K562 (cell line): ENCODE results near the gene RDH14. TPM values are rescaled to one million over a fixed set of nuclear protein-coding genes. Genes with fewer than 3 reads are reported as not detected.

Experiments
- ADNP ChIP-seq: fragments of 200-800 bp; sonication (Bioruptor generic); IDR thresholded peaks from 2 replicates; pipeline ENCODE4 v1.6.1; 2016; ENCODE audit warnings: missing genetic modification characterization, missing compliant biosample characterization
- HNRNPL ChIP-seq: fragments of 200-400 bp; formaldehyde crosslinking; IDR thresholded peaks from 2 replicates; pipeline ENCODE4 v1.6.1; 2017; ENCODE audit warnings: low read depth, mild to moderate bottlenecking, low read length
- NR1H2 ChIP-seq: sonication (generic); formaldehyde crosslinking; IDR thresholded peaks from 2 replicates; pipeline ENCODE4 v1.4.0; 2020; ENCODE audit warnings: mild to moderate bottlenecking, missing genetic modification reagents
- NRF1 ChIP-seq, 2 experiments: fragments of 450-650 bp; IDR thresholded peaks in 1 of 2; conservative IDR thresholded peaks in 1 of 2; 2 replicates each; pipeline ENCODE4 v1.6.1; 2014; ENCODE audit warnings: mild to moderate bottlenecking in 2 of 2
- SIN3B ChIP-seq: fragments of 450-650 bp; IDR thresholded peaks from 2 replicates; pipeline ENCODE4 v1.6.1; 2017; ENCODE audit warnings: low read depth, mild to moderate bottlenecking, moderate library complexity
- SNRNP70 ChIP-seq: fragments of 200-400 bp; formaldehyde crosslinking; optimal IDR thresholded peaks from 2 replicates; pipeline ENCODE3; 2017; ENCODE audit warnings: low read depth, low read length
- STAG1 ChIP-seq: sonication (generic); formaldehyde crosslinking; IDR thresholded peaks from 2 replicates; pipeline ENCODE4 v1.5.0; 2020; ENCODE audit warnings: missing genetic modification reagents, borderline replicate concordance
- YY1 ChIP-seq, 3 experiments: IDR thresholded peaks; 2 replicates each; pipeline ENCODE4 v1.6.1; 2011; ENCODE audit warnings: low read length in 2 of 3, mild to moderate bottlenecking in 2 of 3, moderate library complexity in 2 of 3, borderline replicate concordance in 1 of 3, control low read depth in 1 of 3, low read depth in 1 of 3; ENCODE audit not compliant: insufficient read depth in 3 of 3, insufficient replicate concordance in 2 of 3, control insufficient read depth in 1 of 3, insufficient read length in 1 of 3; ENCODE audit errors: extremely low read depth in 1 of 3
- ZBED1 ChIP-seq: IDR thresholded peaks from 2 replicates; pipeline ENCODE4 v1.6.1; 2014
- ZNF217 ChIP-seq: sonication (generic); formaldehyde crosslinking; IDR thresholded peaks from 2 replicates; pipeline ENCODE4 v1.8.0; 2022; ENCODE audit warnings: mild to moderate bottlenecking, missing genetic modification reagents
- ZNF444 ChIP-seq: fragments of 250-450 bp; sonication (Bioruptor Pico); IDR thresholded peaks from 2 replicates; pipeline ENCODE4 v1.4.0; 2020; ENCODE audit warnings: mild to moderate bottlenecking, moderate library complexity
- ZNF778 ChIP-seq: fragments of 450-650 bp; formaldehyde crosslinking; IDR thresholded peaks from 2 replicates; pipeline ENCODE4 v1.4.0; 2020; ENCODE audit warnings: mild to moderate bottlenecking, moderate library complexity
- ZSCAN32 ChIP-seq: fragments of 450-650 bp; formaldehyde crosslinking; IDR thresholded peaks from 2 replicates; pipeline ENCODE4 v1.4.0; 2020; ENCODE audit warnings: mild to moderate bottlenecking, moderate library complexity
- polyA plus RNA-seq, 8 experiments: library from polyadenylated mRNA; depleted of rRNA in 4 of 8; stranded (reverse) in 5 of 8; unstranded in 3 of 8; fragments of >200 nt; fragmentation: Nextera tagmentation in 2 of 8; fragmentation: Illumina TruSeq in 1 of 8; extraction: Ambion mirVana in 2 of 8; extraction: Trizol in 1 of 8; gene quantifications; 2 replicates each; pipeline versions ENCODE4 v1.2.1 to v1.2.3, GENCODE V29; 2011 to 2014; ENCODE audit warnings: inconsistent platforms in 1 of 8, missing spikeins in 1 of 8
- total RNA-seq, 7 experiments: library from RNA; depleted of rRNA in 6 of 7; stranded (reverse); fragments of >200 nt in 6 of 7; fragmentation: Illumina TruSeq in 2 of 7; extraction: Trizol in 2 of 7; gene quantifications; 2 replicates each; pipeline versions ENCODE4 v1.2.1 to v1.2.3, GENCODE V29; 2011 to 2021; ENCODE audit warnings: low replicate concordance in 1 of 7
- TF ChIP-seq, protein P1 (sequence below): fragments of 450-650 bp; formaldehyde crosslinking; IDR thresholded peaks from 2 replicates; pipeline ENCODE4 v1.4.0; 2022; ENCODE audit warnings: missing genetic modification characterization
- TF ChIP-seq, protein P2 (sequence below): fragments of 450-650 bp; formaldehyde crosslinking; IDR thresholded peaks from 2 replicates; pipeline ENCODE4 v1.4.0; 2022; ENCODE audit warnings: mild to moderate bottlenecking, moderate library complexity
- TF ChIP-seq, protein P3 (sequence below): sonication (generic); formaldehyde crosslinking; IDR thresholded peaks from 2 replicates; pipeline ENCODE4 v1.8.0; 2022; ENCODE audit warnings: mild to moderate bottlenecking, missing genetic modification reagents
- TF ChIP-seq, protein P4 (sequence below): fragments of 250-450 bp; sonication (Bioruptor Pico); IDR thresholded peaks from 2 replicates; pipeline ENCODE4 v1.4.0; 2020; ENCODE audit warnings: mild to moderate bottlenecking, moderate library complexity
- TF ChIP-seq, protein P5 (sequence below): fragments of 200-800 bp; sonication (Bioruptor generic); IDR thresholded peaks from 2 replicates; pipeline ENCODE4 v1.6.1; 2017; ENCODE audit warnings: missing genetic modification characterization, missing compliant biosample characterization

The RDH14 gene
- total and polyA plus RNA-seq, 9 of the 15 experiments (the other 6 are each of a cell fraction or from before 2014, with no cell fraction given) = 6.7 to 26.2 (median 20.9) TPM

DNA sequence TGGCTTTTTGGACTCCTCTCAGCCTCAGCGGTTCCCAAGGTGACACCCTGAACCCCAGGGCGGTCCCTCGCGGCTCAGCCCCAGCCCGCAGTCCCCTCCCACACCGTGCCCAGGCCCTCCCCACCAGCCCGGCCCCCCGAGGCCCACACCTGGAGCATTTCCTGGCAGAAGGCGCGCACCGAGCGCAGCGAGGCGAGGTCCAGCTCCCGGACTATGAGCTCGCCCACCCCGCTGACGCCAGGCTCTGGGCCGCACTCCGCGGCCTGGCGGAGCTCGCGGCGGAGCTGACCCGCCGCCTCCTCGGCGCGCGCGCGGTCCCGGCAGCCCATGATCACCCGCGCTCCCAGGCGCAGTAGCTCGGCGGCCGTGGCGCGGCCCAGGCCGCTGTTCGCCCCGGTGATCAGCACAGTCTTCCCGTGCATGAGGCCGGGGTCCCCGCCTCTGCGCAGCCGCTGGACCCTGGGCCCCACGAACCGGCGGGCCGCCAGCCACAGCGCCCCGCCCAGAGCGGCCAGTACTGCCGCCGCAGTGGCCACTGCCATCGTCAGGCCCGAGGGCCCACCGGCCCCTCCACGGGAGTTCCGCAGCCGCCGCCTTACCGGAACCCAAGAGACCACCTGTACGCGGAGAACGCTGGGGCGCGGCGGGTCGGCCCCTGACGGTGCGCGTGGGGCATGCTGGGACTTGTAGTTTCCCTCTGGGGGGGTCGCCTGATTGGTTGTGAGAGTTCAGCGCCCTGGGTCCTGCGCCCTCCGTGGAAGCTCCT lies at the start of gene RDH14 (continued):
- TF ChIP-seq, protein P1, sequence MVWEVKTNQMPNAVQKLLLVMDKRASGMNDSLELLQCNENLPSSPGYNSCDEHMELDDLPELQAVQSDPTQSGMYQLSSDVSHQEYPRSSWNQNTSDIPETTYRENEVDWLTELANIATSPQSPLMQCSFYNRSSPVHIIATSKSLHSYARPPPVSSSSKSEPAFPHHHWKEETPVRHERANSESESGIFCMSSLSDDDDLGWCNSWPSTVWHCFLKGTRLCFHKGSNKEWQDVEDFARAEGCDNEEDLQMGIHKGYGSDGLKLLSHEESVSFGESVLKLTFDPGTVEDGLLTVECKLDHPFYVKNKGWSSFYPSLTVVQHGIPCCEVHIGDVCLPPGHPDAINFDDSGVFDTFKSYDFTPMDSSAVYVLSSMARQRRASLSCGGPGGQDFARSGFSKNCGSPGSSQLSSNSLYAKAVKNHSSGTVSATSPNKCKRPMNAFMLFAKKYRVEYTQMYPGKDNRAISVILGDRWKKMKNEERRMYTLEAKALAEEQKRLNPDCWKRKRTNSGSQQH (CRISPR knock-in tag) = no peak
- TF ChIP-seq, protein P2, sequence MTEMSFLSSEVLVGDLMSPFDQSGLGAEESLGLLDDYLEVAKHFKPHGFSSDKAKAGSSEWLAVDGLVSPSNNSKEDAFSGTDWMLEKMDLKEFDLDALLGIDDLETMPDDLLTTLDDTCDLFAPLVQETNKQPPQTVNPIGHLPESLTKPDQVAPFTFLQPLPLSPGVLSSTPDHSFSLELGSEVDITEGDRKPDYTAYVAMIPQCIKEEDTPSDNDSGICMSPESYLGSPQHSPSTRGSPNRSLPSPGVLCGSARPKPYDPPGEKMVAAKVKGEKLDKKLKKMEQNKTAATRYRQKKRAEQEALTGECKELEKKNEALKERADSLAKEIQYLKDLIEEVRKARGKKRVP (CRISPR knock-in tag) = no peak
- no peak for TF ChIP-seq ZSCAN32 (CRISPR knock-in tag)
- no peak for TF ChIP-seq STAG1
- 0 out of 2 replicates have a peak, but pooled peaks have one; percentile 30 for TF ChIP-seq HNRNPL
- TF ChIP-seq SIN3B = peak; percentile 53
- TF ChIP-seq NR1H2 (CRISPR knock-in tag) = no peak
- TF ChIP-seq ZNF778 (CRISPR knock-in tag) = no peak
- TF ChIP-seq, protein P3, sequence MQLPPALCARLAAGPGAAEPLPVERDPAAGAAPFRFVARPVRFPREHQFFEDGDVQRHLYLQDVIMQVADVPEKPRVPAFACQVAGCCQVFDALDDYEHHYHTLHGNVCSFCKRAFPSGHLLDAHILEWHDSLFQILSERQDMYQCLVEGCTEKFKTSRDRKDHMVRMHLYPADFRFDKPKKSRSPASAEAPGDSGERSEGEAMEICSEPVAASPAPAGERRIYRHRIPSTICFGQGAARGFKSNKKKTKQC (CRISPR knock-in tag) = peak; percentile 62
- TF ChIP-seq, protein P4, sequence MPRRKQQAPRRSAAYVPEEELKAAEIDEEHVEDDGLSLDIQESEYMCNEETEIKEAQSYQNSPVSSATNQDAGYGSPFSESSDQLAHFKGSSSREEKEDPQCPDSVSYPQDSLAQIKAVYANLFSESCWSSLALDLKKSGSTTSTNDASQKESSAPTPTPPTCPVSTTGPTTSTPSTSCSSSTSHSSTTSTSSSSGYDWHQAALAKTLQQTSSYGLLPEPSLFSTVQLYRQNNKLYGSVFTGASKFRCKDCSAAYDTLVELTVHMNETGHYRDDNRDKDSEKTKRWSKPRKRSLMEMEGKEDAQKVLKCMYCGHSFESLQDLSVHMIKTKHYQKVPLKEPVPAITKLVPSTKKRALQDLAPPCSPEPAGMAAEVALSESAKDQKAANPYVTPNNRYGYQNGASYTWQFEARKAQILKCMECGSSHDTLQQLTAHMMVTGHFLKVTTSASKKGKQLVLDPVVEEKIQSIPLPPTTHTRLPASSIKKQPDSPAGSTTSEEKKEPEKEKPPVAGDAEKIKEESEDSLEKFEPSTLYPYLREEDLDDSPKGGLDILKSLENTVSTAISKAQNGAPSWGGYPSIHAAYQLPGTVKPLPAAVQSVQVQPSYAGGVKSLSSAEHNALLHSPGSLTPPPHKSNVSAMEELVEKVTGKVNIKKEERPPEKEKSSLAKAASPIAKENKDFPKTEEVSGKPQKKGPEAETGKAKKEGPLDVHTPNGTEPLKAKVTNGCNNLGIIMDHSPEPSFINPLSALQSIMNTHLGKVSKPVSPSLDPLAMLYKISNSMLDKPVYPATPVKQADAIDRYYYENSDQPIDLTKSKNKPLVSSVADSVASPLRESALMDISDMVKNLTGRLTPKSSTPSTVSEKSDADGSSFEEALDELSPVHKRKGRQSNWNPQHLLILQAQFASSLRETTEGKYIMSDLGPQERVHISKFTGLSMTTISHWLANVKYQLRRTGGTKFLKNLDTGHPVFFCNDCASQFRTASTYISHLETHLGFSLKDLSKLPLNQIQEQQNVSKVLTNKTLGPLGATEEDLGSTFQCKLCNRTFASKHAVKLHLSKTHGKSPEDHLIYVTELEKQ (CRISPR knock-in tag) = no peak
- no peak for TF ChIP-seq SNRNP70
- no peak for TF ChIP-seq ZNF217 (CRISPR knock-in tag)
- TF ChIP-seq ZNF444 (CRISPR knock-in tag) = no peak
- TF ChIP-seq NRF1 (conservative IDR thresholded peaks at IDR 0.05 in 1 of 2, IDR thresholded peaks at IDR 0.05 in 1 of 2) = peak; percentile 88 to 90
- no peak for TF ChIP-seq ADNP
- TF ChIP-seq, protein P5, sequence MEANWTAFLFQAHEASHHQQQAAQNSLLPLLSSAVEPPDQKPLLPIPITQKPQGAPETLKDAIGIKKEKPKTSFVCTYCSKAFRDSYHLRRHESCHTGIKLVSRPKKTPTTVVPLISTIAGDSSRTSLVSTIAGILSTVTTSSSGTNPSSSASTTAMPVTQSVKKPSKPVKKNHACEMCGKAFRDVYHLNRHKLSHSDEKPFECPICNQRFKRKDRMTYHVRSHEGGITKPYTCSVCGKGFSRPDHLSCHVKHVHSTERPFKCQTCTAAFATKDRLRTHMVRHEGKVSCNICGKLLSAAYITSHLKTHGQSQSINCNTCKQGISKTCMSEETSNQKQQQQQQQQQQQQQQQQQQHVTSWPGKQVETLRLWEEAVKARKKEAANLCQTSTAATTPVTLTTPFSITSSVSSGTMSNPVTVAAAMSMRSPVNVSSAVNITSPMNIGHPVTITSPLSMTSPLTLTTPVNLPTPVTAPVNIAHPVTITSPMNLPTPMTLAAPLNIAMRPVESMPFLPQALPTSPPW (CRISPR knock-in tag) = peak; percentile 78
- TF ChIP-seq YY1 (IDR thresholded peaks at IDR 0.05; ENCODE audit: borderline replicate concordance in 1 of 3, control insufficient read depth in 1 of 3, extremely low read depth in 1 of 3, insufficient read depth in 3 of 3, insufficient read length in 1 of 3, insufficient replicate concordance in 2 of 3, low read depth in 1 of 3, low read length in 2 of 3) = peak in 2 of 3 experiments; percentile 48 to 79
- TF ChIP-seq ZBED1 = no peak
